GM23338 (cell line): ENCODE measurements around the gene PANK3.

ENCODE experiments used
- POLR2AphosphoS5 ChIP-seq: IDR thresholded peaks from 2 replicates; pipeline ENCODE4 v1.6.1; 2016; ENCODE audit warnings: antibody characterized with exemption, low read depth
- TF ChIP-seq, protein P1 (sequence below), 2 experiments: fragments of 200-600 bp in 1 of 2; sonication (generic) in 1 of 2; conservative IDR thresholded peaks; 2 replicates each; pipeline versions ENCODE4 v1.5.1 to v1.6.1; 2016 to 2017; ENCODE audit warnings: antibody characterized with exemption in 2 of 2, low read depth in 2 of 2, mild to moderate bottlenecking in 2 of 2, moderate library complexity in 1 of 2
- TF ChIP-seq, protein P2 (sequence below): IDR thresholded peaks from one replicate; pipeline ENCODE4 v1.6.1; 2018; ENCODE audit warnings: antibody characterized with exemption; ENCODE audit not compliant: unreplicated experiment

DNA sequence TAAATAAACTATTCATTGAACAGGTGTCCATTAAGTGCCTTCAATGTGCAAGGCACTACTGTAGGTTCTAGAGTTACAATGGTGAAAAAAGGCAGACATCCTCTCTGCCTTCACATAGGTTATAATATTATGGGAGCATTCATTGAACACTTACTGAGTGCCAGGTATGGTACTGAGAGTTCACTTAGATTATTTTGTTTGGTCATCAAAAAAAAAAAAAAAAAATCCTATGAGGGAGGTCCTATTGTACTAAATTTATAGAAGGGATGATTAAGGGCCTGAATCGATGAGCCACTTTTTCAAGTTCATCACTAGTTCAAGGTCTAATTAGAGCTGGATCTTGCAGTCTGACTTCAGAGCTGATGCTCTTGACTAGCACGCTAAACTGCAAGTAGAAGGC is 22.8 kb upstream of the PANK3 start:
- TF ChIP-seq, protein P1, sequence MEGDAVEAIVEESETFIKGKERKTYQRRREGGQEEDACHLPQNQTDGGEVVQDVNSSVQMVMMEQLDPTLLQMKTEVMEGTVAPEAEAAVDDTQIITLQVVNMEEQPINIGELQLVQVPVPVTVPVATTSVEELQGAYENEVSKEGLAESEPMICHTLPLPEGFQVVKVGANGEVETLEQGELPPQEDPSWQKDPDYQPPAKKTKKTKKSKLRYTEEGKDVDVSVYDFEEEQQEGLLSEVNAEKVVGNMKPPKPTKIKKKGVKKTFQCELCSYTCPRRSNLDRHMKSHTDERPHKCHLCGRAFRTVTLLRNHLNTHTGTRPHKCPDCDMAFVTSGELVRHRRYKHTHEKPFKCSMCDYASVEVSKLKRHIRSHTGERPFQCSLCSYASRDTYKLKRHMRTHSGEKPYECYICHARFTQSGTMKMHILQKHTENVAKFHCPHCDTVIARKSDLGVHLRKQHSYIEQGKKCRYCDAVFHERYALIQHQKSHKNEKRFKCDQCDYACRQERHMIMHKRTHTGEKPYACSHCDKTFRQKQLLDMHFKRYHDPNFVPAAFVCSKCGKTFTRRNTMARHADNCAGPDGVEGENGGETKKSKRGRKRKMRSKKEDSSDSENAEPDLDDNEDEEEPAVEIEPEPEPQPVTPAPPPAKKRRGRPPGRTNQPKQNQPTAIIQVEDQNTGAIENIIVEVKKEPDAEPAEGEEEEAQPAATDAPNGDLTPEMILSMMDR (conservative IDR thresholded peaks at IDR 0.05; ENCODE audit: low read depth in 2 of 2) = no peak
- TF ChIP-seq POLR2AphosphoS5 = no peak
- TF ChIP-seq, protein P2, sequence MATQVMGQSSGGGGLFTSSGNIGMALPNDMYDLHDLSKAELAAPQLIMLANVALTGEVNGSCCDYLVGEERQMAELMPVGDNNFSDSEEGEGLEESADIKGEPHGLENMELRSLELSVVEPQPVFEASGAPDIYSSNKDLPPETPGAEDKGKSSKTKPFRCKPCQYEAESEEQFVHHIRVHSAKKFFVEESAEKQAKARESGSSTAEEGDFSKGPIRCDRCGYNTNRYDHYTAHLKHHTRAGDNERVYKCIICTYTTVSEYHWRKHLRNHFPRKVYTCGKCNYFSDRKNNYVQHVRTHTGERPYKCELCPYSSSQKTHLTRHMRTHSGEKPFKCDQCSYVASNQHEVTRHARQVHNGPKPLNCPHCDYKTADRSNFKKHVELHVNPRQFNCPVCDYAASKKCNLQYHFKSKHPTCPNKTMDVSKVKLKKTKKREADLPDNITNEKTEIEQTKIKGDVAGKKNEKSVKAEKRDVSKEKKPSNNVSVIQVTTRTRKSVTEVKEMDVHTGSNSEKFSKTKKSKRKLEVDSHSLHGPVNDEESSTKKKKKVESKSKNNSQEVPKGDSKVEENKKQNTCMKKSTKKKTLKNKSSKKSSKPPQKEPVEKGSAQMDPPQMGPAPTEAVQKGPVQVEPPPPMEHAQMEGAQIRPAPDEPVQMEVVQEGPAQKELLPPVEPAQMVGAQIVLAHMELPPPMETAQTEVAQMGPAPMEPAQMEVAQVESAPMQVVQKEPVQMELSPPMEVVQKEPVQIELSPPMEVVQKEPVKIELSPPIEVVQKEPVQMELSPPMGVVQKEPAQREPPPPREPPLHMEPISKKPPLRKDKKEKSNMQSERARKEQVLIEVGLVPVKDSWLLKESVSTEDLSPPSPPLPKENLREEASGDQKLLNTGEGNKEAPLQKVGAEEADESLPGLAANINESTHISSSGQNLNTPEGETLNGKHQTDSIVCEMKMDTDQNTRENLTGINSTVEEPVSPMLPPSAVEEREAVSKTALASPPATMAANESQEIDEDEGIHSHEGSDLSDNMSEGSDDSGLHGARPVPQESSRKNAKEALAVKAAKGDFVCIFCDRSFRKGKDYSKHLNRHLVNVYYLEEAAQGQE = no peak
